CD14-positive monocyte (primary cell): ENCODE measurements around the gene SDK1. TPM values are rescaled to one million over a fixed set of nuclear protein-coding genes. Genes with fewer than 3 reads are reported as not detected.

ENCODE experiments used
- DNase-seq, 3 donors: peaks; one replicate each; pipeline ENCODE4 v3.0.0-alpha.2; 2011 to 2022
- H2AFZ ChIP-seq: 2 replicates; pipeline ENCODE4 v1.6.0; 2012; ENCODE audit warnings: mild to moderate bottlenecking, low read depth, low read length, inconsistent platforms; ENCODE audit not compliant: insufficient read depth, poor library complexity, severe bottlenecking
- H3K27ac ChIP-seq, 2 donors: 1 replicate in 1 of 2; 2 replicates in 1 of 2; pipeline ENCODE4 v1.5.1; 2012 to 2013; ENCODE audit warnings: low read length in 2 of 2, control low read depth in 1 of 2, inconsistent platforms in 1 of 2, low read depth in 1 of 2, mild to moderate bottlenecking in 1 of 2
- H3K27me3 ChIP-seq, 2 donors: one replicate each; pipeline versions ENCODE4 v1.6.0 to v1.6.1; 2011 to 2013; ENCODE audit warnings: low read length in 2 of 2; ENCODE audit not compliant: control insufficient read depth in 2 of 2, insufficient read depth in 2 of 2
- H3K36me3 ChIP-seq, 2 donors: replicated peaks in 1 of 2; 1 replicate in 1 of 2; 2 replicates in 1 of 2; pipeline versions ENCODE4 v1.5.1 to v1.6.1; 2012 to 2013; ENCODE audit warnings: low read length in 2 of 2, control low read depth in 1 of 2, inconsistent platforms in 1 of 2, mild to moderate bottlenecking in 1 of 2; ENCODE audit not compliant: insufficient read depth in 2 of 2, control insufficient read depth in 1 of 2
- H3K4me1 ChIP-seq, 2 donors: 1 replicate in 1 of 2; 2 replicates in 1 of 2; pipeline versions ENCODE4 v1.5.1 to v1.6.1; 2012 to 2013; ENCODE audit warnings: low read length in 2 of 2, control low read depth in 1 of 2, inconsistent platforms in 1 of 2, mild to moderate bottlenecking in 1 of 2, moderate library complexity in 1 of 2; ENCODE audit not compliant: insufficient read depth in 2 of 2, control insufficient read depth in 1 of 2
- H3K4me2 ChIP-seq: replicated peaks from 2 replicates; pipeline ENCODE3; 2012; ENCODE audit warnings: low read length, moderate library complexity, mild to moderate bottlenecking; ENCODE audit not compliant: poor library complexity, severe bottlenecking; ENCODE audit errors: extremely low read depth
- H3K4me3 ChIP-seq, 3 experiments: fragments of 200-600 bp in 1 of 3; sonication (generic) in 1 of 3; replicated peaks in 1 of 3; 1 replicate in 2 of 3; 2 replicates in 1 of 3; pipeline ENCODE4 v1.5.1; 2011 to 2013; ENCODE audit warnings: low read length in 3 of 3, mild to moderate bottlenecking in 3 of 3, control low read depth in 2 of 3, low read depth in 2 of 3, inconsistent platforms in 1 of 3, moderate library complexity in 1 of 3
- H3K79me2 ChIP-seq: 2 replicates; pipeline ENCODE4 v1.6.0; 2012; ENCODE audit warnings: mild to moderate bottlenecking, control low read depth, inconsistent platforms, low read length, moderate library complexity; ENCODE audit not compliant: insufficient read depth
- H3K9ac ChIP-seq: 2 replicates; pipeline ENCODE4 v1.6.0; 2017; ENCODE audit warnings: low read length, mild to moderate bottlenecking; ENCODE audit not compliant: insufficient read depth, poor library complexity, severe bottlenecking
- H3K9me3 ChIP-seq, 2 donors: replicated peaks in 1 of 2; 1 replicate in 1 of 2; 2 replicates in 1 of 2; pipeline versions ENCODE4 v1.5.1 to v1.6.1; 2012 to 2013; ENCODE audit warnings: low read length in 2 of 2, control low read depth in 1 of 2; ENCODE audit not compliant: control insufficient read depth in 1 of 2, insufficient read depth in 1 of 2
- H4K20me1 ChIP-seq: 2 replicates; pipeline ENCODE4 v1.6.0; 2012; ENCODE audit warnings: mild to moderate bottlenecking, low read length, control low read depth, moderate library complexity; ENCODE audit not compliant: insufficient read depth
- H3K27ac Mint-ChIP-seq, 7 donors: one replicate each; pipeline ENCODE4 v1.8.0; 2020; ENCODE audit warnings: mild to moderate bottlenecking in 7 of 7, mixed read lengths in 7 of 7, moderate library complexity in 6 of 7, inconsistent platforms in 2 of 7
- H3K27me3 Mint-ChIP-seq, 3 donors: one replicate each; pipeline ENCODE4 v1.8.0; 2021 to 2022; ENCODE audit warnings: low read depth in 3 of 3, mild to moderate bottlenecking in 3 of 3, mixed read lengths in 3 of 3, moderate library complexity in 3 of 3, inconsistent platforms in 1 of 3
- H3K36me3 Mint-ChIP-seq, 2 donors: one replicate each; pipeline ENCODE4 v1.8.0; 2020; ENCODE audit warnings: mixed read lengths in 2 of 2, inconsistent platforms in 1 of 2, mild to moderate bottlenecking in 1 of 2
- H3K4me1 Mint-ChIP-seq: one replicate; pipeline ENCODE4 v1.8.0; 2020; ENCODE audit warnings: mild to moderate bottlenecking, mixed read lengths
- H3K4me3 Mint-ChIP-seq, 2 donors: one replicate each; pipeline ENCODE4 v1.8.0; 2020; ENCODE audit warnings: mild to moderate bottlenecking in 2 of 2, mixed read lengths in 2 of 2, moderate library complexity in 1 of 2
- H3K9me3 Mint-ChIP-seq, 7 donors: one replicate each; pipeline ENCODE4 v1.8.0; 2020 to 2022; ENCODE audit warnings: mixed read lengths in 7 of 7, mild to moderate bottlenecking in 6 of 7, moderate library complexity in 6 of 7, inconsistent platforms in 2 of 7
- CTCF ChIP-seq: fragments of 200-600 bp; IDR thresholded peaks from one replicate; pipeline ENCODE4 v1.8.0; 2022; ENCODE audit warnings: antibody characterized with exemption, mild to moderate bottlenecking
- WGBS: methylation state at CpG from one replicate; pipeline ENCODE4 v1.1.5; 2013; ENCODE audit warnings: missing lambda C conversion rate; ENCODE audit not compliant: insufficient coverage; 5-methylcytosine and 5-hydroxymethylcytosine counted together
- intact Hi-C, 2 donors: fragments of 100-400 bp; cut with micrococcal nuclease; formaldehyde crosslinking; loops; one replicate each; pipeline versions ENCODE4 v1.15.0 to v1.15.1; 2023
- polyA plus RNA-seq, 3 donors: library from polyadenylated mRNA; depleted of rRNA in 1 of 3; unstranded in 2 of 3; stranded (reverse) in 1 of 3; fragments of 300-500 nt in 2 of 3; fragments of >200 nt in 1 of 3; fragmentation: Illumina TruSeq in 2 of 3; gene quantifications; 1 replicate in 2 of 3; 2 replicates in 1 of 3; pipeline ENCODE4 v1.2.3, GENCODE V29; 2012 to 2021

SDK1 gene
- polyA plus RNA-seq, 3 donors, result 0.01 TPM; not detected in 2

- H3K9me3 Mint-ChIP-seq, result peaks cover 0 to 4% (median 0%) of the 10 kb centered on the region in 7 donors
- Histone ChIP-seq H3K4me3 (no peak overlapping the region), H3K79me2 (no peaks in the 10 kb centered on the region), H3K27me3 (no peaks in the 10 kb centered on the region), H4K20me1 (no peaks in the 10 kb centered on the region), H3K9me3 (no peaks in the 10 kb centered on the region), H3K4me2 (no peak overlapping the region), H3K4me1 (no peaks in the 10 kb centered on the region), H3K9ac (no peak overlapping the region), H3K36me3 (no peaks in the 10 kb centered on the region), H3K27ac (no peak overlapping the region), H2AFZ (no peak overlapping the region)
- intact Hi-C loops, result no loop called here
- H3K36me3 Mint-ChIP-seq, result no peaks in the 10 kb centered on the region
- peaks cover 0 to 3% (median 0%) of the 10 kb centered on the region in 3 donors for H3K27me3 Mint-ChIP-seq
- TF ChIP-seq CTCF, result no peak
- no CpG with 5 or more reads among the region's 5 CpGs for WGBS
- no peak overlapping the region for H3K4me3 Mint-ChIP-seq
- no peak for DNase-seq
- H3K4me1 Mint-ChIP-seq, result no peaks in the 10 kb centered on the region
- H3K27ac Mint-ChIP-seq, result no peak overlapping the region
These were observed 239.6 kb downstream of the SDK1 start for GRCh38 chr7:3540456-3541220.

- Histone ChIP-seq H3K9me3 (no peaks in the 10 kb centered on the region), H3K27me3 (no peaks in the 10 kb centered on the region), H3K4me3 (no peak overlapping the region), H2AFZ (no peak overlapping the region), H3K9ac (no peak overlapping the region), H3K79me2 (no peaks in the 10 kb centered on the region), H3K4me1 (no peaks in the 10 kb centered on the region), H3K36me3 (no peaks in the 10 kb centered on the region), H4K20me1 (no peaks in the 10 kb centered on the region), H3K27ac (no peak overlapping the region), H3K4me2 (no peak overlapping the region)
- H3K9me3 Mint-ChIP-seq, result peaks cover 0 to 4% (median 2%) of the 10 kb centered on the region in 7 donors
- TF ChIP-seq CTCF, result no peak
- no peak overlapping the region for H3K27ac Mint-ChIP-seq
- H3K36me3 Mint-ChIP-seq, result no peaks in the 10 kb centered on the region
- no peaks in the 10 kb centered on the region for H3K4me1 Mint-ChIP-seq
- H3K4me3 Mint-ChIP-seq, result no peak overlapping the region
- 64% methylated on average over 4 of the region's 5 CpGs for WGBS
- intact Hi-C loops, result no loop called here
- peaks cover 0 to 2% (median 0%) of the 10 kb centered on the region in 3 donors for H3K27me3 Mint-ChIP-seq
- no peak for DNase-seq
These were observed 243.2 kb downstream of the SDK1 start for GRCh38 chr7:3544202-3544601.
